ENCODE measurements around the gene FAM9C.
A peak's percentile ranks its signal among the peaks of the same experiment; 100 is the strongest.

The FAM9C gene

DNA sequence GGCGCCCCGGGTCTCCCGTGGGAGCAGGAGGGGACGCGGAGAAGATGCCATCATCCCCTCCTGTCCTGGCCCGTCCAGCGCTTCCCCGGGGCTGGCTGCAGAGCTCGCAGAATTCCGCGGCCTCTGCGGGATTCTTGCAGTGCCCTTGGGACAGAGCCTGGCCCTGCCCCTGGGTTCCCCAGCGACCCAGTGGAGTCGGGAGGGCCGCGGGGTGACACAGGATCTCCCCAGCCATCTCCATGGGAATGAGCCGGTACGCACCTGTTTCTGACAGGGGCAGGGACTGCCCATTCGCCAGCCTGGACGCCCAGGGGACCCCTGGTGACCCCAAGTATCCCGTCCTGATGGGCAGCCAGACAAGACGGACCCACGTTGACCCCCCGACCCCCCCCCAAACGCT lies 482 bp downstream of the FAM9C start:
- Histone ChIP-seq H3K9me2 (replicated peaks; ENCODE audit: insufficient read depth, low read length) (no peaks in the 10 kb centered on the region), H3F3A (ENCODE audit: insufficient read depth) (peaks cover 27% of the 10 kb centered on the region; the same call in 1 of the 2 replicates), H3K4me3 (ENCODE audit: insufficient read depth, low read length, poor library complexity, severe bottlenecking) (peak overlapping the region; percentile 53), H3K79me2 (ENCODE audit: insufficient read depth, low read length) (peaks cover 49% of the 10 kb centered on the region; the same call in 1 of the 2 replicates), H3K9me3 (ENCODE audit: insufficient read depth, low read length) (no peaks in the 10 kb centered on the region), H3K27ac (ENCODE audit: low read depth, low read length) (peak overlapping the region; percentile 72), H2AFZ (ENCODE audit: low read depth, low read length, severe bottlenecking) (no peak overlapping the region), H3K4me2 (ENCODE audit: low read depth, low read length, poor library complexity, severe bottlenecking) (peak overlapping the region; percentile 75), H4K20me1 (ENCODE audit: low read depth, low read length) (no peaks in the 10 kb centered on the region), H3K9ac (ENCODE audit: low read length) (peak overlapping the region; percentile 76), H3K36me3 (ENCODE audit: low read length) (peaks cover 18% of the 10 kb centered on the region; the same call in 1 of the 2 replicates), H3K27me3 (ENCODE audit: low read length) (no peaks in the 10 kb centered on the region)
- TF ChIP-seq, protein P1, sequence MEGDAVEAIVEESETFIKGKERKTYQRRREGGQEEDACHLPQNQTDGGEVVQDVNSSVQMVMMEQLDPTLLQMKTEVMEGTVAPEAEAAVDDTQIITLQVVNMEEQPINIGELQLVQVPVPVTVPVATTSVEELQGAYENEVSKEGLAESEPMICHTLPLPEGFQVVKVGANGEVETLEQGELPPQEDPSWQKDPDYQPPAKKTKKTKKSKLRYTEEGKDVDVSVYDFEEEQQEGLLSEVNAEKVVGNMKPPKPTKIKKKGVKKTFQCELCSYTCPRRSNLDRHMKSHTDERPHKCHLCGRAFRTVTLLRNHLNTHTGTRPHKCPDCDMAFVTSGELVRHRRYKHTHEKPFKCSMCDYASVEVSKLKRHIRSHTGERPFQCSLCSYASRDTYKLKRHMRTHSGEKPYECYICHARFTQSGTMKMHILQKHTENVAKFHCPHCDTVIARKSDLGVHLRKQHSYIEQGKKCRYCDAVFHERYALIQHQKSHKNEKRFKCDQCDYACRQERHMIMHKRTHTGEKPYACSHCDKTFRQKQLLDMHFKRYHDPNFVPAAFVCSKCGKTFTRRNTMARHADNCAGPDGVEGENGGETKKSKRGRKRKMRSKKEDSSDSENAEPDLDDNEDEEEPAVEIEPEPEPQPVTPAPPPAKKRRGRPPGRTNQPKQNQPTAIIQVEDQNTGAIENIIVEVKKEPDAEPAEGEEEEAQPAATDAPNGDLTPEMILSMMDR (IDR thresholded peaks at IDR 0.05; ENCODE audit: insufficient read depth, low read length, poor library complexity, severe bottlenecking): no peak
- no peak for TF ChIP-seq EZH2phosphoT487 (conservative IDR thresholded peaks at IDR 0.05; ENCODE audit: low read length)

DNA sequence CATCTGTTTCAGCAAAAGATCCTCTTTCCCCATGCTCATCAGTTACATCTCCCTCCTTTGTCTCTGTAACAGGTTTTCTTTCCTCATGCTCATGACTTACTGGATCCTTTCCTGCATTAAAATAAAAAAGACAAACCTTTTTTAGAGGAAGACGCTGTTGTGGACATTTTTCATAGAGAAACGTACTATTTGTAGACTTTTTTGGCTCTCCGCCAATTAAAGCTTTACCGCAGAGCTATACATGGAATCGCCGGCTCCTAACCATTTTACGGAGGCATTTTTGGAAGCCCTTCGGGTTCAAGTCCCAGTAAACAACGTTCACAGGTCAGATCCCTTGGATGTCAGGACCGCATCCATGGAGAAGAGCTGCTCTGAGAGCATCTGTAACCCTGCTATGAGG lies 1.3 kb downstream of the FAM9C start:
- peaks cover 27% of the 10 kb centered on the region; the same call in 1 of the 2 replicates for H3F3A ChIP-seq (ENCODE audit: insufficient read depth)
- H3K79me2 ChIP-seq (ENCODE audit: insufficient read depth, low read length): peaks cover 49% of the 10 kb centered on the region; the same call in 1 of the 2 replicates
- no peaks in the 10 kb centered on the region for H3K9me3 ChIP-seq (ENCODE audit: insufficient read depth, low read length)
- peak overlapping the region; percentile 75 for H3K4me2 ChIP-seq (ENCODE audit: low read depth, low read length, poor library complexity, severe bottlenecking)
- H3K27me3 ChIP-seq (ENCODE audit: low read length): no peaks in the 10 kb centered on the region
- TF ChIP-seq, protein P1 (IDR thresholded peaks at IDR 0.05; ENCODE audit: insufficient read depth, low read length, poor library complexity, severe bottlenecking): no peak
- no peak for TF ChIP-seq EZH2phosphoT487 (conservative IDR thresholded peaks at IDR 0.05; ENCODE audit: low read length)
- H3K36me3 ChIP-seq (ENCODE audit: low read length): peaks cover 18% of the 10 kb centered on the region; the same call in 1 of the 2 replicates
- H3K9me2 ChIP-seq (replicated peaks; ENCODE audit: insufficient read depth, low read length): no peaks in the 10 kb centered on the region
- no peak overlapping the region for H2AFZ ChIP-seq (ENCODE audit: low read depth, low read length, severe bottlenecking)
- no peaks in the 10 kb centered on the region for H4K20me1 ChIP-seq (ENCODE audit: low read depth, low read length)
- peak overlapping the region; percentile 72 for H3K27ac ChIP-seq (ENCODE audit: low read depth, low read length)
- H3K4me3 ChIP-seq (ENCODE audit: insufficient read depth, low read length, poor library complexity, severe bottlenecking): peak overlapping the region; percentile 53
- peak overlapping the region; percentile 76 for H3K9ac ChIP-seq (ENCODE audit: low read length)

GRCh38 chrX:13036896-13037295 lies 7.5 kb downstream of the FAM9C start:
- no peak overlapping the region for H3K4me3 ChIP-seq (ENCODE audit: insufficient read depth, low read length, poor library complexity, severe bottlenecking)
- no peaks in the 10 kb centered on the region for H3K27me3 ChIP-seq (ENCODE audit: low read length)
- H3K9me2 ChIP-seq (replicated peaks; ENCODE audit: insufficient read depth, low read length): no peaks in the 10 kb centered on the region
- H4K20me1 ChIP-seq (ENCODE audit: low read depth, low read length): no peaks in the 10 kb centered on the region
- H3K9me3 ChIP-seq (ENCODE audit: insufficient read depth, low read length): no peaks in the 10 kb centered on the region
- H3K9ac ChIP-seq (ENCODE audit: low read length): no peak overlapping the region
- no peak for TF ChIP-seq EZH2phosphoT487 (conservative IDR thresholded peaks at IDR 0.05; ENCODE audit: low read length)
- TF ChIP-seq, protein P1 (IDR thresholded peaks at IDR 0.05; ENCODE audit: insufficient read depth, low read length, poor library complexity, severe bottlenecking): no peak
- H2AFZ ChIP-seq (ENCODE audit: low read depth, low read length, severe bottlenecking): no peak overlapping the region
- no peak overlapping the region for H3K4me2 ChIP-seq (ENCODE audit: low read depth, low read length, poor library complexity, severe bottlenecking)
- H3K79me2 ChIP-seq (ENCODE audit: insufficient read depth, low read length): peaks cover 4% of the 10 kb centered on the region; the same call in 1 of the 2 replicates
- peaks cover 5% of the 10 kb centered on the region; the same call in 1 of the 2 replicates for H3F3A ChIP-seq (ENCODE audit: insufficient read depth)
- H3K27ac ChIP-seq (ENCODE audit: low read depth, low read length): no peak overlapping the region
- peaks cover 15% of the 10 kb centered on the region; the same call in 1 of the 2 replicates for H3K36me3 ChIP-seq (ENCODE audit: low read length)
